Measurements from ENCODE around the gene RASD1. TPM values are rescaled to one million over a fixed set of nuclear protein-coding genes. Genes with fewer than 3 reads are reported as not detected.

RASD1 gene
- total RNA-seq, 2 experiments from 2014 or later = 0.39 to 0.58 TPM

- H3K4me3 Mint-ChIP-seq = no peak overlapping the region
Measured at GRCh38 chr17:17497845-17498520, 1.8 kb upstream of the RASD1 start.

DNA sequence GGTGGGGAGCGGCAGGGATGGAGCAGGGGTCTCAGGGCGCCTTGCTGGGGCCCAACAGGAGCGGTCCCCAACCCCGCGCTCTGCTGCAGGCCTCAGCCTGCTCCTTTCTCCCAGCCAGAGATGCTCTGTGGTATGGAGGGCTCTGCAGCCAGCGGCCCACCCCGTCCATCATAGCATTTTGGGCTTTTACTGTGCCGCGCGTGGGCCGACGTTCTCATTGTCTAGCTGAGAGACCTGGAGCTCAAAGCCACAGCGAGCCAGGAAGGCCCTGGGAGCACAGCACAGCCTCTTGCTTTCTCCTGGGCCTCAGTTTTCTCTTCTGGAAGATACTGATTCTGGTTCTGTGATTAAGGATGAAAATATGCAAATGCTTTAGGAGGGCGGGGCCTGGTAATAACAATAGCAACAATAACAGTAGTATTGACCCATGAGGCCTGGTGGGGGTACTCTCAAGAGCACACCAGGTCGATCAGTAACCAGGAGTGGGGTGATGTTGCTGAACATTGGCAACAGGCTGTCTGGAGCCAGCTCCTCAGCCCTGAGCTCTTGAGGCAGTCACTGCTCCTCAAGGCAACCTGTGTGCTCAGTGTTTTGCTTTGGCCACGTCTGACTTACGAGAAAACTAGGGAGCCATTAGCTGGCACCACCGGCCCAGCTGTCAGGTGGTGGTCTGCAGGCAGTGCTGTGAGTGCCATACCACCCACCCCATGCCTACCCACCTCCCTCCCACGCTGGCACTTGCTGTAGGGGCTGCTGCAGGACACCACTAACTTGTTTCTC lies 1.1 kb upstream of the RASD1 start:
- H3K27ac Mint-ChIP-seq = no peak overlapping the region
- H3K4me3 Mint-ChIP-seq = no peak overlapping the region
- peaks cover 18% of the 10 kb centered on the region for H3K4me1 Mint-ChIP-seq (ENCODE audit: low read depth)
- ATAC-seq (peak; percentile 0), DNase-seq (no peak)
- ChIA-PET POLR2A (interaction anchor here (0.7 to 1.3 kb wide), 2 partner anchors 144 to 145 kb away, joined by 3 to 4 read pairs; no protein-coding TSS in a partner anchor), CTCF (interaction anchor here (0.6 to 3.9 kb wide), 47 partner anchors 9 to 542 kb away, joined by 3 to 81 read pairs (median 4); partner anchors contain the start of genes ATPAF2, GID4, PEMT and SREBF1)
- H3K36me3 Mint-ChIP-seq (ENCODE audit: low read depth) = peaks cover 12% of the 10 kb centered on the region
- H3K9me3 Mint-ChIP-seq (ENCODE audit: insufficient read depth) = no peaks in the 10 kb centered on the region
- peaks cover 19% of the 10 kb centered on the region for H3K27me3 Mint-ChIP-seq (ENCODE audit: low read depth)

More at GRCh38 chr17:17497845-17498520, 1.8 kb upstream of the RASD1 start:
- POLR2A ChIA-PET = interaction anchor here (0.7 kb wide), 1 partner anchor 143 kb away, joined by 3 read pairs; no protein-coding TSS in a partner anchor
- CTCF ChIA-PET = interaction anchor here (1.4 to 3.9 kb wide), 10 partner anchors 10 to 421 kb away, joined by 3 to 81 read pairs (median 13); partner anchors contain the start of gene PEMT
- H3K4me1 Mint-ChIP-seq (ENCODE audit: low read depth) = peaks cover 18% of the 10 kb centered on the region
- ATAC-seq (no peak), DNase-seq (no peak)
- no peaks in the 10 kb centered on the region for H3K9me3 Mint-ChIP-seq (ENCODE audit: insufficient read depth)
- no peak overlapping the region for H3K27ac Mint-ChIP-seq
- peaks cover 7% of the 10 kb centered on the region for H3K36me3 Mint-ChIP-seq (ENCODE audit: low read depth)
- H3K27me3 Mint-ChIP-seq (ENCODE audit: low read depth) = peaks cover 19% of the 10 kb centered on the region

GRCh38 chr17:17495536-17496188 lies 533 bp downstream of the RASD1 start:
- ChIA-PET CTCF (interaction anchor here (0.6 to 3.9 kb wide), 25 partner anchors 9 to 543 kb away, joined by 3 to 81 read pairs (median 6); partner anchors contain the start of genes ATPAF2, GID4 and PEMT), POLR2A (no interaction called here)
- ATAC-seq (peak; percentile 12), DNase-seq (peak; percentile 54)
- H3K36me3 Mint-ChIP-seq (ENCODE audit: low read depth) = peaks cover 24% of the 10 kb centered on the region
- H3K9me3 Mint-ChIP-seq (ENCODE audit: insufficient read depth) = no peaks in the 10 kb centered on the region
- no peak overlapping the region for H3K27ac Mint-ChIP-seq
- peaks cover 18% of the 10 kb centered on the region for H3K4me1 Mint-ChIP-seq (ENCODE audit: low read depth)
- H3K27me3 Mint-ChIP-seq (ENCODE audit: low read depth) = peaks cover 19% of the 10 kb centered on the region
- peak overlapping the region; percentile 69 for H3K4me3 Mint-ChIP-seq

GRCh38 chr17:17494870-17495535 lies 1.2 kb downstream of the RASD1 start:
- POLR2A ChIA-PET = no interaction called here
- H3K4me1 Mint-ChIP-seq (ENCODE audit: low read depth) = peaks cover 20% of the 10 kb centered on the region
- H3K36me3 Mint-ChIP-seq (ENCODE audit: low read depth) = peaks cover 27% of the 10 kb centered on the region

DNA sequence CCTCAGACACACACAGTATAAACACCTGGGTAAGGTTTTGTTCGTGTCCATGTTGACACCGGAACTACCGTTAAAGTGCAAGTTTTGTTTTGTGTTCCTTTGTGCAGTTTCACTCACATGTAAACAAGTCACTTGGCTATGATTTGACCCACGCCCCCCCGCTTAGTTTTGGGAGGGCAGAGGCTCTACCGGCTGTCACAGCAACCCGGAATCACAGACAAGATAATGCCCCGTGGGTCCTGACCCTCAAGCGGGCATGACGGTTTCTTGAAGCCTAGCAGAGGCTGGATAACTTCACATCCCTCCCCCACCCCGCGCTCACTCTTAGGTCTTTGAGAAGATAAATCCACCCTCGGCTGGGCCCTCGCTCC lies 1.7 kb downstream of the RASD1 start:
- Mint-ChIP-seq H3K4me3 (peak overlapping the region; percentile 18), H3K4me1 (ENCODE audit: low read depth) (peaks cover 23% of the 10 kb centered on the region), H3K27ac (no peak overlapping the region), H3K27me3 (ENCODE audit: low read depth) (peaks cover 19% of the 10 kb centered on the region), H3K36me3 (ENCODE audit: low read depth) (peaks cover 29% of the 10 kb centered on the region), H3K9me3 (ENCODE audit: insufficient read depth) (no peaks in the 10 kb centered on the region)
- POLR2A ChIA-PET = no interaction called here
- CTCF ChIA-PET = interaction anchor here (1.7 to 3.9 kb wide), 4 partner anchors 22 to 147 kb away, joined by 4 to 81 read pairs (median 18); no protein-coding TSS in a partner anchor
- DNase-seq (no peak), ATAC-seq (no peak)

More at GRCh38 chr17:17494870-17495535, 1.2 kb downstream of the RASD1 start:
- ATAC-seq = no peak
- Mint-ChIP-seq H3K4me3 (peak overlapping the region; percentile 69), H3K27me3 (ENCODE audit: low read depth) (peaks cover 19% of the 10 kb centered on the region), H3K27ac (no peak overlapping the region), H3K9me3 (ENCODE audit: insufficient read depth) (no peaks in the 10 kb centered on the region)
- CTCF ChIA-PET = interaction anchor here (1.7 to 3.9 kb wide), 4 partner anchors 23 to 147 kb away, joined by 4 to 81 read pairs (median 18); no protein-coding TSS in a partner anchor
- DNase-seq = no peak

GRCh38 chr17:17493986-17494466 lies 2.2 kb downstream of the RASD1 start:
- peaks cover 23% of the 10 kb centered on the region for H3K4me1 Mint-ChIP-seq (ENCODE audit: low read depth)
- peaks cover 19% of the 10 kb centered on the region for H3K27me3 Mint-ChIP-seq (ENCODE audit: low read depth)
- DNase-seq = no peak
- CTCF ChIA-PET = no interaction called here
- no peak overlapping the region for H3K4me3 Mint-ChIP-seq
- H3K9me3 Mint-ChIP-seq (ENCODE audit: insufficient read depth) = no peaks in the 10 kb centered on the region
- H3K36me3 Mint-ChIP-seq (ENCODE audit: low read depth) = peaks cover 30% of the 10 kb centered on the region
- no peak overlapping the region for H3K27ac Mint-ChIP-seq
- ATAC-seq = no peak
- POLR2A ChIA-PET = no interaction called here

DNA sequence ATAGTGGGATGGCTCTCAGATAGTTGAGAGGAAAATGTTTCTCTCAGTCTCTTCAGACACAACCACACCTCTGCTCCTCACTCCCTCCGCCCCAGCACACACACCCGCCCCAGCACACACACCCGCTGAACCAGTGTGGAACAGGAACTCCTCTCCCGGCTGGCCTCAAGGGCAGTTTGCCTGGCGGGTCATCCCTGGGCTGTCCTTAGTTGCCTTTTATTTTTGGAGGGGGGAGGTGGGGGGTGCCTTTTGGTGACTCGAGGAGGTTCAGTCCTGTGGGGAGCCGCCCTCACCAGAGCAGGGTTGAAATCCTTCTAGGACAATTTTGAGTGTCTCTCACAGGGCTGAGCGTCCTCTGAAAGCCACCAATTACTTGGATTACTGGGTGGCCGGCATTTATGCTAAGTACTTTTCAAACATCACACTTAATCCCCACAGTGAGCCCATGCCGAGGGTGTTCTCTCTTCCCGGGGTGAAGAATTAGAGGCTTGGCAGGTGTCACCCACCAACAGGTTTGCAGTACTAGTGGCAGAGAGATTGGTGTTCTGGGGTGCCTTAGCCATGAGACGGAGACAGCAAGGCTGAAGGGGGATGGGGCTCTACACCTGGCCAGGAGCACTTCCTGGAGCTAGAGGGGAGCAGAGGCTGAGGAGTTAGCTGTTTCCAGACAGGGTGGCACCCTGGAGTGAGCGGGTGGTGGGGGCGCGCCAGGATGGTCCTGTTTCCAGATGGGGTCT lies 2.8 kb downstream of the RASD1 start:
- Mint-ChIP-seq H3K4me1 (ENCODE audit: low read depth) (peaks cover 26% of the 10 kb centered on the region), H3K36me3 (ENCODE audit: low read depth) (peaks cover 34% of the 10 kb centered on the region), H3K9me3 (ENCODE audit: insufficient read depth) (no peaks in the 10 kb centered on the region), H3K27ac (peak overlapping the region; percentile 20), H3K27me3 (ENCODE audit: low read depth) (peaks cover 19% of the 10 kb centered on the region), H3K4me3 (no peak overlapping the region)
- CTCF ChIA-PET = no interaction called here
- DNase-seq (no peak), ATAC-seq (no peak)
- POLR2A ChIA-PET = no interaction called here

DNA sequence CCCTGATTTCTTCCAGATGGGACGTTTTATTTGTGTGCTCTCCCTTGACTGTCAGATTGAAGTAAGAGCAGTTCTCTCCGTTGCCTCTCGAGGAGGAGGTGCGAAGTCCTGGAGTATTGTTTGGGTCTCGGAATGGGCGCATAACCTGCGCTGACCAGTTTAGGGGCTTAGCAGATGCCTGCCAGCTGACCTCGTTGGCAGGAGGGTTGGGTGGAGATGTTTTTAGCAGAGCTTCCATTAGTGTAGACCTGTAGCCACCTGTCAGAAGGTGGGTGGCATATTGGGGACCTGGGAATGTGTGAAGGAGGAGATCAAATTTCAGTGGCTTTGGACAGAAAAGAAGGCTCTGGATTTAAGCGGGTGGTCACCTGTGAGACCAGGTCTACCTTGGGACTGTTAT lies 3.6 kb downstream of the RASD1 start:
- no peak overlapping the region for H3K4me3 Mint-ChIP-seq
- no peaks in the 10 kb centered on the region for H3K9me3 Mint-ChIP-seq (ENCODE audit: insufficient read depth)
- peaks cover 34% of the 10 kb centered on the region for H3K4me1 Mint-ChIP-seq (ENCODE audit: low read depth)
- ChIA-PET POLR2A (no interaction called here), CTCF (interaction anchor here (1.0 kb wide), 1 partner anchor 137 kb away, joined by 4 read pairs; no protein-coding TSS in a partner anchor)
- peaks cover 41% of the 10 kb centered on the region for H3K36me3 Mint-ChIP-seq (ENCODE audit: low read depth)
- ATAC-seq = no peak
- H3K27me3 Mint-ChIP-seq (ENCODE audit: low read depth) = peaks cover 19% of the 10 kb centered on the region
- no peak overlapping the region for H3K27ac Mint-ChIP-seq
- DNase-seq = no peak

DNA sequence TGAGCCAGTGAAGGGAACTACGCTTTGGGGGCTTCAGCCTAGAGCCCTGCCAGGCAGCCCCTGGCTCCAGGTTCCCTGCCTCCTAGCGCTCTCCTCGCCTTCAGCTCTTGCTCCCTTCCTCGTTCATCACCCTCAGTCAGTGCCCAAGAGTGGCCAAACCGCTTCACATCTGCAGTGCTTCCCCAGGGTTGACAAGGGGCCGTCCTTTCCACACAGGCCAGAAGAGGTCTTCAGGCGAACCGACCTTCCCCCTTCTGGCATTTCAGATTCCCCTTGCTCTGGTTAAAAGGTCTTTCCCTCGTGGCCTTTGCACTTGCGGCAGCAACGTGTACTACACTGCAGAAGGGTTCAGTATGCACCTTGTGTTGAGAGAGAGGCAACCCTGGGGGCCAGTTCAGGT lies 4.1 kb downstream of the RASD1 start:
- no peak overlapping the region for H3K27ac Mint-ChIP-seq
- DNase-seq (no peak), ATAC-seq (no peak)
- ChIA-PET POLR2A (no interaction called here), CTCF (interaction anchor here (1.0 to 2.1 kb wide), 2 partner anchors 76 to 136 kb away, joined by 4 to 6 read pairs; no protein-coding TSS in a partner anchor)
- peaks cover 16% of the 10 kb centered on the region for H3K27me3 Mint-ChIP-seq (ENCODE audit: low read depth)
- no peaks in the 10 kb centered on the region for H3K9me3 Mint-ChIP-seq (ENCODE audit: insufficient read depth)
- peaks cover 35% of the 10 kb centered on the region for H3K4me1 Mint-ChIP-seq (ENCODE audit: low read depth)
- no peak overlapping the region for H3K4me3 Mint-ChIP-seq
- peaks cover 46% of the 10 kb centered on the region for H3K36me3 Mint-ChIP-seq (ENCODE audit: low read depth)

- H3K27ac Mint-ChIP-seq = no peak overlapping the region
- ChIA-PET POLR2A (no interaction called here), CTCF (interaction anchor here (0.9 to 2.1 kb wide), 3 partner anchors 77 to 151 kb away, joined by 4 to 6 read pairs (median 4); no protein-coding TSS in a partner anchor)
- no peaks in the 10 kb centered on the region for H3K9me3 Mint-ChIP-seq (ENCODE audit: insufficient read depth)
- peaks cover 16% of the 10 kb centered on the region for H3K27me3 Mint-ChIP-seq (ENCODE audit: low read depth)
- H3K36me3 Mint-ChIP-seq (ENCODE audit: low read depth) = peaks cover 51% of the 10 kb centered on the region
- H3K4me1 Mint-ChIP-seq (ENCODE audit: low read depth) = peaks cover 39% of the 10 kb centered on the region
- DNase-seq (no peak), ATAC-seq (no peak)
- H3K4me3 Mint-ChIP-seq = no peak overlapping the region
Measured at GRCh38 chr17:17491546-17491988, 4.6 kb downstream of the RASD1 start.

All from activated CD8-positive, alpha-beta T cell treated with anti-CD3 and anti-CD28 coated beads, Interleukin-2, amount 10 ng/mL, durations not matched to agents 7 days and 5 days (primary cell).